Dermis lymphatic vessel endothelial cell (primary cell): Measurements from ENCODE around the gene ELMO2. TPM values are rescaled to one million over a fixed set of nuclear protein-coding genes. Genes with fewer than 3 reads are reported as not detected.

ENCODE experiments used
- total RNA-seq: library from RNA; depleted of rRNA; stranded (reverse); fragments of >200 nt; gene quantifications from 2 replicates; pipeline ENCODE4 v1.2.1, GENCODE V29; 2014

The ELMO2 gene, protein sequence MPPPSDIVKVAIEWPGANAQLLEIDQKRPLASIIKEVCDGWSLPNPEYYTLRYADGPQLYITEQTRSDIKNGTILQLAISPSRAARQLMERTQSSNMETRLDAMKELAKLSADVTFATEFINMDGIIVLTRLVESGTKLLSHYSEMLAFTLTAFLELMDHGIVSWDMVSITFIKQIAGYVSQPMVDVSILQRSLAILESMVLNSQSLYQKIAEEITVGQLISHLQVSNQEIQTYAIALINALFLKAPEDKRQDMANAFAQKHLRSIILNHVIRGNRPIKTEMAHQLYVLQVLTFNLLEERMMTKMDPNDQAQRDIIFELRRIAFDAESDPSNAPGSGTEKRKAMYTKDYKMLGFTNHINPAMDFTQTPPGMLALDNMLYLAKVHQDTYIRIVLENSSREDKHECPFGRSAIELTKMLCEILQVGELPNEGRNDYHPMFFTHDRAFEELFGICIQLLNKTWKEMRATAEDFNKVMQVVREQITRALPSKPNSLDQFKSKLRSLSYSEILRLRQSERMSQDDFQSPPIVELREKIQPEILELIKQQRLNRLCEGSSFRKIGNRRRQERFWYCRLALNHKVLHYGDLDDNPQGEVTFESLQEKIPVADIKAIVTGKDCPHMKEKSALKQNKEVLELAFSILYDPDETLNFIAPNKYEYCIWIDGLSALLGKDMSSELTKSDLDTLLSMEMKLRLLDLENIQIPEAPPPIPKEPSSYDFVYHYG
- 25.8 and 27.3 TPM in 2 replicates for total RNA-seq

DNA sequence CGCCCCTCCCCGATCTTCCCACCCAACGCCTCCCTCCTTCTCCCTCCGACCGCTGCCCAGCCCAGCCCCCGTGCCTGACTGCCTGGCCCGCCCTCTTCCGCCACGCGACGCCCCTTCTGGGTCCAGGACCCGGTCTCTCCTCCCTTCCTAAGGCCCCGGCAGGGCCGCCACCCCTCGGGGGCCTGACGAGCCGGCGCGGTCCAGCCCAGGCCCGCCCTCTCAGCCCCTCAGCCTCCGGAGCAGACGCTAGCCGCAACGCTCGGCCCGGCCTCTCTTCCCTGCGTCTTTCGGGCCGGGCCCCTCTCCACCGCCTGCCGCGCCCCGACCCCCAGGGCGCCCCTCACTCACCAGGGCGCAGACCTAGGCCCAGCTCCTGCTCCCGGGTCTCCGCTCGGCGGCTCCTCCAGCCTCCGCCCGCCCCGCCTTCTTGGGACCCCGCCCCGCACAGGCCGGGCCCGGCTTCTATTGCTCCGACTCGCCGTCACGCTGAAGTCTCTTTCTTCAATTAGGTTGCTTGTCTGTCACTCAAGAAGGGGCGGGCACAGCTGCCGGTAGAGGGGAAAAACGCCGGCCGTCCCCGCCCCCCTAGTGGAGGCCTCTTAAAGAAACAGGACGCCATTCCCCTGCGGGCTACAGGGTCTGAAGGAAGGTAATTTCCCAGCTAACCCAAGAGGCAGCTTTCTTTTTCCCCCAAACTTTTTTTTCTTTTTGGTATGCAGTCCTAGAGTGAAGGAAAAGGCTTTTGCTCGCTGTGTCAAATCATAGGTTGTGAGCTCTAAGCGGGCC is at the start of gene ELMO2:
Gene ELMO2 (minus strand): TSS at position 416 of the 786 bp plus-strand sequence. CDS start 12,133 bp downstream, outside the sequence.

Other genes starting within 250 kb of the ELMO2 start
- under 0.01 and 0.09 TPM in 2 replicates for gene CDH22, start 98.1 kb downstream of the ELMO2 start, total RNA-seq
- 0.22 and 0.34 TPM in 2 replicates for gene ZNF334, start 106.9 kb upstream of the ELMO2 start, total RNA-seq
- gene OCSTAMP, start 144.0 kb upstream of the ELMO2 start, total RNA-seq: not detected in 2 replicates
- gene SLC13A3, start 244.8 kb upstream of the ELMO2 start, total RNA-seq: under 0.01 and 0.09 TPM in 2 replicates